ENCODE results near the gene A1BG.

GRCh38 chr19:58372311-58373133, 19.2 kb upstream of the A1BG start:
- TF ChIP-seq HOXB13 (CRISPR knock-in tag; IDR thresholded peaks at IDR 0.05; ENCODE audit: low read depth) (no peak), RAD21 (conservative IDR thresholded peaks at IDR 0.05 in 1 of 2, IDR thresholded peaks at IDR 0.05 in 1 of 2) (0 out of 5 replicates have a peak, but pooled peaks of 1 of the 2 experiments have one; percentile 21), BCL3 (IDR thresholded peaks at IDR 0.05) (no peak)
